ENCODE results near the gene ULBP3.
A peak's percentile ranks its signal among the peaks of the same experiment; 100 is the strongest.

ULBP3 gene

GRCh38 chr6:150068720-150069648 lies at the start of gene ULBP3:
Gene ULBP3 (minus strand): TSS chr6:150069121. CDS start chr6:150069066, 55 bp downstream.
- DNase-seq = peak; percentile 82

GRCh38 chr6:150118627-150119026 lies 49.7 kb upstream of the ULBP3 start:
- no peak for DNase-seq

- DNase-seq = no peak
Measured at GRCh38 chr6:150118203-150118602, 49.3 kb upstream of the ULBP3 start.

- DNase-seq = no peak
Measured at GRCh38 chr6:150116200-150116800, 47.4 kb upstream of the ULBP3 start.

GRCh38 chr6:150115769-150116168 lies 46.8 kb upstream of the ULBP3 start:
- DNase-seq = no peak

- DNase-seq = no peak
Measured at GRCh38 chr6:150112233-150112632, 43.3 kb upstream of the ULBP3 start.

- no peak for DNase-seq
Measured at GRCh38 chr6:150102750-150103270, 33.9 kb upstream of the ULBP3 start.

GRCh38 chr6:150100745-150101144 lies 31.8 kb upstream of the ULBP3 start:
- no peak for DNase-seq

GRCh38 chr6:150099953-150100352 lies 31.0 kb upstream of the ULBP3 start:
- no peak for DNase-seq

- DNase-seq = no peak
Measured at GRCh38 chr6:150099546-150099945, 30.6 kb upstream of the ULBP3 start.

GRCh38 chr6:150098155-150098554 lies 29.2 kb upstream of the ULBP3 start:
- DNase-seq = no peak

- DNase-seq = no peak
Measured at GRCh38 chr6:150093397-150093796, 24.5 kb upstream of the ULBP3 start.

GRCh38 chr6:150091476-150091875 lies 22.6 kb upstream of the ULBP3 start:
- DNase-seq = no peak

- no peak for DNase-seq
Measured at GRCh38 chr6:150090328-150090727, 21.4 kb upstream of the ULBP3 start.

GRCh38 chr6:150088481-150089154 lies 19.7 kb upstream of the ULBP3 start:
- no peak for DNase-seq

GRCh38 chr6:150087336-150087735 lies 18.4 kb upstream of the ULBP3 start:
- no peak for DNase-seq

- DNase-seq = no peak
Measured at GRCh38 chr6:150086026-150086425, 17.1 kb upstream of the ULBP3 start.

- no peak for DNase-seq
Measured at GRCh38 chr6:150084426-150084825, 15.5 kb upstream of the ULBP3 start.

- no peak for DNase-seq
Measured at GRCh38 chr6:150083839-150084238, 14.9 kb upstream of the ULBP3 start.

- no peak for DNase-seq
Measured at GRCh38 chr6:150081702-150082101, 12.8 kb upstream of the ULBP3 start.

GRCh38 chr6:150079604-150080003 lies 10.7 kb upstream of the ULBP3 start:
- DNase-seq = no peak

GRCh38 chr6:150078788-150079187 lies 9.9 kb upstream of the ULBP3 start:
- no peak for DNase-seq

GRCh38 chr6:150076196-150076893 lies 7.4 kb upstream of the ULBP3 start:
- no peak for DNase-seq

Data from GOT3 (cell line).